ENCODE measurements around the gene TPI1. TPM values are rescaled to one million over a fixed set of nuclear protein-coding genes. Genes with fewer than 3 reads are reported as not detected.
"Not testable (repeated sequence)": the region's sequence is repeated elsewhere in the genome, so short reads cannot be mapped to it uniquely, and the experiment has no call there.

The TPI1 gene
- total RNA-seq, 1 donor from 2014 or later: 274 TPM

DNA sequence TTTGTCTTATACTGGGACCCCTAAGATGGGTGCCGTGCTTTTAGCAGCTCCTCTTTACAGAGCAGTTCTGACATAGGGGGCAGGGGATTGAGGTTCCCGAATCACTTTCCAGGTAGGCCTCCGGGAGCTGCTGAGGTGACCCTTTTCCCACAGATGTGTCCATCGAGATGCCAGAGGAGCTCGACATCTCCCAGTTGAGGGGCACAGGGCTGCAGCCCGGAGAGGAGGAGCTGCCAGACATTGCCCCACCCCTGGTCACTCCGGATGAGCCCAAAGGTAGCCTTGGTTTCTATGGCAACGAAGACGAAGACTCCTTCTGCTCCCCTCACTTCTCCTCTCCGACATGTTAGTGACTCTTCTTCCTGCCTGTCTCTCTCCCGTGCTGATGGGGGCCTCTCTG lies 4.3 kb upstream of the TPI1 start:
- no peak for DNase-seq (ENCODE audit: extremely low spot score in 2 of 2)
- H3K27me3 ChIP-seq: no peaks in the 10 kb centered on the region
- no peak overlapping the region for H3K4me3 ChIP-seq
- peaks cover 11% of the 10 kb centered on the region for H3K4me1 ChIP-seq
- intact Hi-C loops (cut with DNase I): no loop called here
- TF ChIP-seq, protein P1, sequence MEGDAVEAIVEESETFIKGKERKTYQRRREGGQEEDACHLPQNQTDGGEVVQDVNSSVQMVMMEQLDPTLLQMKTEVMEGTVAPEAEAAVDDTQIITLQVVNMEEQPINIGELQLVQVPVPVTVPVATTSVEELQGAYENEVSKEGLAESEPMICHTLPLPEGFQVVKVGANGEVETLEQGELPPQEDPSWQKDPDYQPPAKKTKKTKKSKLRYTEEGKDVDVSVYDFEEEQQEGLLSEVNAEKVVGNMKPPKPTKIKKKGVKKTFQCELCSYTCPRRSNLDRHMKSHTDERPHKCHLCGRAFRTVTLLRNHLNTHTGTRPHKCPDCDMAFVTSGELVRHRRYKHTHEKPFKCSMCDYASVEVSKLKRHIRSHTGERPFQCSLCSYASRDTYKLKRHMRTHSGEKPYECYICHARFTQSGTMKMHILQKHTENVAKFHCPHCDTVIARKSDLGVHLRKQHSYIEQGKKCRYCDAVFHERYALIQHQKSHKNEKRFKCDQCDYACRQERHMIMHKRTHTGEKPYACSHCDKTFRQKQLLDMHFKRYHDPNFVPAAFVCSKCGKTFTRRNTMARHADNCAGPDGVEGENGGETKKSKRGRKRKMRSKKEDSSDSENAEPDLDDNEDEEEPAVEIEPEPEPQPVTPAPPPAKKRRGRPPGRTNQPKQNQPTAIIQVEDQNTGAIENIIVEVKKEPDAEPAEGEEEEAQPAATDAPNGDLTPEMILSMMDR (IDR thresholded peaks at IDR 0.05): no peak
- TF ChIP-seq POLR2A (IDR thresholded peaks at IDR 0.05): no peak
- no peak overlapping the region for H3K27ac ChIP-seq
- peaks cover 6 to 72% of the 10 kb centered on the region in 2 donors for H3K36me3 ChIP-seq
- H3K9me3 ChIP-seq: no peaks in the 10 kb centered on the region

DNA sequence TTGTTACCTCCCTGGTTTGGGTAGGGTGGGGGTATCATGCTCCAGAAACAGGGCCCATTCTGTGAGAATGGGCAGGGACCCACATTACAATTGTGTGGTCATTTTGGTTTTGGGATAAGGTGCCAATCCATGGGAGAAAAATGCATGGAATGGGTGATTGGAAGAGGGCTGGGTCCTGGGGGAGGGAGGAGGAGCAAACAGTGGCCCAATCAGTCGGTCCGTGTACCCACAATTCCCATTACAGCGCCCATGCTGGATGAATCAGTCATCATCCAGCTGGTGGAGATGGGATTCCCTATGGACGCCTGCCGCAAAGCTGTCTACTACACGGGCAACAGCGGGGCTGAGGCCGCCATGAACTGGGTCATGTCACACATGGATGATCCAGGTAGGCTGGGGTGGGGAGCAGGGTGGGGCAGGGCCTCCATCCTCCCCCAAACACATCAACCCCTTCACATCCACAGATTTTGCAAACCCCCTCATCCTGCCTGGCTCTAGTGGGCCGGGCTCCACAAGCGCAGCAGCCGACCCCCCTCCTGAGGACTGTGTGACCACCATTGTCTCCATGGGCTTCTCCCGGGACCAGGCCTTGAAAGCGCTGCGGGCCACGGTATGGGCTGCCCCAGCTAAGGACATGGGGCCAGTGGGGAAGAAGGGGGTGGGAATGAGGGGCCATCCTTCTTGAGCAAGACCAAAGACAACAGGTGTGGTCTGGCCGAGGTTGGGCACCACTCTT lies 3.6 kb upstream of the TPI1 start:
- peaks cover 18% of the 10 kb centered on the region for H3K4me1 ChIP-seq
- H3K36me3 ChIP-seq: peaks cover 6 to 65% of the 10 kb centered on the region in 2 donors
- H3K9me3 ChIP-seq: no peaks in the 10 kb centered on the region
- no peaks in the 10 kb centered on the region for H3K27me3 ChIP-seq
- no peak for TF ChIP-seq POLR2AphosphoS5 (IDR thresholded peaks at IDR 0.05; ENCODE audit: insufficient read depth in 1 of 2, low read depth in 1 of 2)
- intact Hi-C loops (cut with DNase I): no loop called here
- no peak overlapping the region for H3K27ac ChIP-seq
- DNase-seq (ENCODE audit: extremely low spot score in 2 of 2): no peak
- no peak overlapping the region for H3K4me3 ChIP-seq

DNA sequence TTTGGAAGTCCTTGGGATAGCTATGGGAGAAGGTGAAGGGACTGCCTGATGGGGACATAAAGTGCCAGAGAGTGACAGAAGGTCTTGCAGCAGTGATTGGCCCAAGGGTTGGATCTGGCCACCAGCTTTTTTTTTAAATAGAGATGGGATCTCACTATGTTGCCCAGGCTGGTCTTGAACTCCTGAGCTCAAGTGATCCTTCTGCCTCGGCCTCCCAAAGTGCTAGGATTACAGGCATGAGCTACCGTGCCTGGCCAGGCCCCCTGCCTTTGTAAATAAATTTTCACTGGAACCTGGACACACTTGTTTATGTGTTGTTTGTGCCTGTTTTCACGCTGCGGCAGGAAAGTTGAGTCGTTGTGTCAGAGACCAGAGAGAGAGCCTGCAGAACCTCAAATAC lies 2.0 kb upstream of the TPI1 start:
- H3K27me3 ChIP-seq; H3K27ac ChIP-seq; H3K4me3 ChIP-seq; H3K9me3 ChIP-seq; DNase-seq (ENCODE audit: extremely low spot score in 2 of 2): not testable (repeated sequence)
- intact Hi-C loops (cut with DNase I): loop anchor here (5.0 kb wide), 1 partner anchor 62 kb away; the partner anchor contains the start of gene ATN1
- Histone ChIP-seq H3K4me1 (peaks cover 33% of the 10 kb centered on the region), H3K36me3 (peaks cover 6 to 57% of the 10 kb centered on the region in 2 donors)

DNA sequence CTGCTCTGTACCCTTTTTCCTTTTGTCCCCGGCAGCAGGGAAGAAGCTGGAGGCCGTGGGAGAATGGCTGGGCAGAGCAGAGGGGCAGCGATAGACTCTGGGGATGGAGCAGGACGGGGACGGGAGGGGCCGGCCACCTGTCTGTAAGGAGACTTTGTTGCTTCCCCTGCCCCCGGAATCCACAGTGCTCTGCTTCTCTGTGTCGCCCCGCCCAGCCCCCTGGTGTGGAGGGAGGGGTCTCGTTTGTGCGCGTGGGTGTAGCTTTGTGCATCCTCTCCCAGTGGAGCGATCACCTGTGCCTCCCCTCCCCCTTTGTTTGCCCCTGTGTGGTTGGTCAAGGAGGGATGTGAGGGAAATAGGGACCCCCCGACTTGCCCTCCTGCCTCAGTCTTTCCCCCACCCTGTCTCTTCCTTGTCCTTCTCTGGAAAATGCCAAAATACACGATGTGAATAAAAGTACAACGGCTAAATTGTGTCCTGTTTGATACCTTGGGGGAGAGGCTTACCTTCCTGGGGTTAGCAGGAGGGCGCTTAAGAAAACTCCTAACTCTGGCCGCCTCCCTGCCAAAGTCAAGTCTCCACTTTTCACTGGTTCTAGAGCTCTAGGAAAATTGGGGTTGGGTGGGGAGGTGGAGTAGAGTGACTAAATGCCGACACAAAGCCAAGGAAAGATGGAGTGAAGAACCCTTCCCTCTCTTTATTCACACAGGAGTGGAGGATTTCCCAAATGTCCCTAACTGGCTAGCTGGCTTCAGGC lies 990 bp upstream of the TPI1 start:
- Histone ChIP-seq H3K36me3 (peaks cover under 1 to 53% of the 10 kb centered on the region in 2 donors), H3K27me3 (no peaks in the 10 kb centered on the region), H3K27ac (peak overlapping the region; percentile 93), H3K4me1 (peaks cover 39% of the 10 kb centered on the region), H3K9me3 (no peaks in the 10 kb centered on the region), H3K4me3 (peak overlapping the region; percentile 92 to 99)
- no peak for DNase-seq (ENCODE audit: extremely low spot score in 2 of 2)
- no peak for TF ChIP-seq POLR2A (IDR thresholded peaks at IDR 0.05)
- TF ChIP-seq, protein P1 (IDR thresholded peaks at IDR 0.05): no peak
- no peak for TF ChIP-seq POLR2AphosphoS5 (IDR thresholded peaks at IDR 0.05; ENCODE audit: insufficient read depth in 1 of 2, low read depth in 1 of 2)
- intact Hi-C loops (cut with DNase I): loop anchor here (5.0 kb wide), 1 partner anchor 61 kb away; the partner anchor contains the start of gene ATN1

DNA sequence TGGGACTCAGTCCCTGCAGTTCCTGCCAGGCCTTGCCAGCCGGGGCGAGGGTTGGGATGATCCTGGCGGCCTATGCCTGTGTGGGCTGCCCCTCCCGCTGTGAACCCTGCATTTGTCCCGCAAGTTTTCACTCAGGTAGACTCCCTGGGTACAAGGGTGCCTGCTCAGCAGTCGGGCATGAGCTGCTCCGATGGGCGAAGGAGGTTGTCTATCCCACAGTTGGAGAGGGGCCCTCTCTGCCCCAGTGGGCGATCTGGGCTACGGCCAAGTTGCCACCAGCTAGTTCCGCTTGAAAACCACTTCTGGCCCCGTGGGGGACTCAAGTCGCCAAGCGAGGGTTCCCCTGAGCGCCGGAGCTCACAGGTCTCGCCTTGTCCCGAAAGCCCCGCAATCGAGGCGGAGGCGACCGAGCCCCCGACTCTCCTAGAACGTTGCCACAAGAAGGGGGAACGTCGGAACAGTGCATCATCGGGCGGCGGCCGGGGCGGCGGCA lies 365 bp upstream of the TPI1 start:
- H3K27me3 ChIP-seq: no peaks in the 10 kb centered on the region
- peak overlapping the region; percentile 93 for H3K27ac ChIP-seq
- H3K36me3 ChIP-seq: peaks cover 0 to 47% of the 10 kb centered on the region in 2 donors
- TF ChIP-seq, protein P1 (IDR thresholded peaks at IDR 0.05): no peak
- no peak for TF ChIP-seq POLR2A (IDR thresholded peaks at IDR 0.05)
- TF ChIP-seq POLR2AphosphoS5 (IDR thresholded peaks at IDR 0.05; ENCODE audit: insufficient read depth in 1 of 2, low read depth in 1 of 2): no peak
- peak overlapping the region; percentile 92 to 99 for H3K4me3 ChIP-seq
- DNase-seq (ENCODE audit: extremely low spot score in 2 of 2): no peak
- H3K4me1 ChIP-seq: peaks cover 46% of the 10 kb centered on the region
- intact Hi-C loops (cut with DNase I): loop anchor here (5.0 kb wide), 1 partner anchor 60 kb away; the partner anchor contains the start of gene ATN1
- no peaks in the 10 kb centered on the region for H3K9me3 ChIP-seq

Data from vagina (tissue), 2 donors.